Measurements from ENCODE around the gene TMEM150A.

DNA sequence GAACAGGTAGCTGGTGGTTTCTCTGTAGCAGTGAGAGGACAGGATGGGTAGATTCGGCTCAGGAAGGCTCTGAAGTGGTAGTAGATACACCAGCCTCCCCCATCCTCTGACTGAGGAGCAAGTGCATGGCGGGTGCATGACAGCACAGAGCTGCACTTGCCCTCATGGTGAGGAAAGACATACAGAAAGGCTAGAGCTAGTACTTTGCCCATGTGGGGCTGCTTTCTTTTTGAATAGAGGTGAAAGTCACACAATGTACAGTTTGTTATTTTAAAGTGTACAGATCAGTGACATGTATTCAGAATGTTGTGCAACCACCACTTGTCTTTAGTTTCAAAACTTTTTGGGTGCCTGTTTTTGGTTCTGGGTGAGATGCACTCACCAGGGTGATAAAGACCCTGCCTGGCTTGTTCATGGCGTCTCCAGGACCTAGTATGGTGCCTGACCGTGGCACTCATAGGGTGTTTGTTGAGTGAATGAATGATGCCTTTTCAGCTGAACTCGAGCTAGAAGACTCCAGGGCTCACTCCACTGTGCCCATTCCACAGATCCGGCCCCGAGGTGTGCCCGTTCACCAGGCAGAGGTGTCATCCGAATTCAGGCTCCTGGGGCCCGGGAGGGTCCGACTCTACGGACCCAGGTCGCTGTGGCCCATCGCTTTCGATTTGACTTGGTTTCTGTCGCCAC, 18.7 kb downstream of the TMEM150A start:
- TF ChIP-seq POLR2AphosphoS5 (IDR thresholded peaks at IDR 0.05; ENCODE audit: low read depth, low read length) (no peak), FOXP2 (optimal IDR thresholded peaks at IDR 0.05; ENCODE audit: borderline replicate concordance, extremely low read depth, extremely low read length, insufficient read depth) (no peak), TAF1 (IDR thresholded peaks at IDR 0.05; ENCODE audit: borderline replicate concordance, insufficient read depth, low read length) (no peak)
- TF ChIP-seq, protein P1, sequence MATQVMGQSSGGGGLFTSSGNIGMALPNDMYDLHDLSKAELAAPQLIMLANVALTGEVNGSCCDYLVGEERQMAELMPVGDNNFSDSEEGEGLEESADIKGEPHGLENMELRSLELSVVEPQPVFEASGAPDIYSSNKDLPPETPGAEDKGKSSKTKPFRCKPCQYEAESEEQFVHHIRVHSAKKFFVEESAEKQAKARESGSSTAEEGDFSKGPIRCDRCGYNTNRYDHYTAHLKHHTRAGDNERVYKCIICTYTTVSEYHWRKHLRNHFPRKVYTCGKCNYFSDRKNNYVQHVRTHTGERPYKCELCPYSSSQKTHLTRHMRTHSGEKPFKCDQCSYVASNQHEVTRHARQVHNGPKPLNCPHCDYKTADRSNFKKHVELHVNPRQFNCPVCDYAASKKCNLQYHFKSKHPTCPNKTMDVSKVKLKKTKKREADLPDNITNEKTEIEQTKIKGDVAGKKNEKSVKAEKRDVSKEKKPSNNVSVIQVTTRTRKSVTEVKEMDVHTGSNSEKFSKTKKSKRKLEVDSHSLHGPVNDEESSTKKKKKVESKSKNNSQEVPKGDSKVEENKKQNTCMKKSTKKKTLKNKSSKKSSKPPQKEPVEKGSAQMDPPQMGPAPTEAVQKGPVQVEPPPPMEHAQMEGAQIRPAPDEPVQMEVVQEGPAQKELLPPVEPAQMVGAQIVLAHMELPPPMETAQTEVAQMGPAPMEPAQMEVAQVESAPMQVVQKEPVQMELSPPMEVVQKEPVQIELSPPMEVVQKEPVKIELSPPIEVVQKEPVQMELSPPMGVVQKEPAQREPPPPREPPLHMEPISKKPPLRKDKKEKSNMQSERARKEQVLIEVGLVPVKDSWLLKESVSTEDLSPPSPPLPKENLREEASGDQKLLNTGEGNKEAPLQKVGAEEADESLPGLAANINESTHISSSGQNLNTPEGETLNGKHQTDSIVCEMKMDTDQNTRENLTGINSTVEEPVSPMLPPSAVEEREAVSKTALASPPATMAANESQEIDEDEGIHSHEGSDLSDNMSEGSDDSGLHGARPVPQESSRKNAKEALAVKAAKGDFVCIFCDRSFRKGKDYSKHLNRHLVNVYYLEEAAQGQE (IDR thresholded peaks at IDR 0.05; ENCODE audit: insufficient read depth in 1 of 2, low read depth in 2 of 2, low read length in 2 of 2), result no peak
